IMR-90 (cell line): ENCODE data around the gene RAD23B. TPM values are rescaled to one million over a fixed set of nuclear protein-coding genes. Genes with fewer than 3 reads are reported as not detected.

Source experiments
- ATAC-seq: fragments of 200-7000 bp; cut with Tn5 transposase; 2 replicates; pipeline ENCODE4 v1.9.1; 2020; ENCODE audit warnings: low read depth, mild to moderate bottlenecking, moderate library complexity
- BruUV-seq: library from RNA; stranded (reverse); fragments of 400-500 nt; replicated peaks from 2 replicates; lab custom pipeline; 2021; lab: Mats Ljungman, UMichigan
- CTCF ChIA-PET: fragments of 300-600 bp; formaldehyde crosslinking; extraction: SDS; loops from one replicate; lab custom pipeline; 2021; ENCODE audit warnings: antibody characterized with exemption; lab: Yijun Ruan, JAX
- POLR2A ChIA-PET: fragments of 300-600 bp; sonication (Branson Sonifier 250); formaldehyde crosslinking; loops from one replicate; lab custom pipeline; 2022; ENCODE audit warnings: antibody characterized with exemption; ENCODE audit not compliant: unreplicated experiment; lab: Charles Lee
- DNase-seq: peaks from one replicate; pipeline ENCODE4 v3.0.0; 2013
- H2AFZ ChIP-seq: replicated peaks from 2 replicates; pipeline ENCODE3; 2013; ENCODE audit warnings: low read length, mild to moderate bottlenecking; ENCODE audit not compliant: poor library complexity
- H2AK5ac ChIP-seq: 2 replicates; pipeline ENCODE4 v1.6.1; 2013; ENCODE audit warnings: low read depth, low read length, inconsistent platforms
- H2AK9ac ChIP-seq: replicated peaks from 2 replicates; pipeline ENCODE3; 2013; ENCODE audit warnings: mild to moderate bottlenecking, low read depth, low read length, moderate library complexity; ENCODE audit not compliant: poor library complexity
- H2BK120ac ChIP-seq: 2 replicates; pipeline ENCODE4 v1.6.1; 2013; ENCODE audit warnings: low read depth, low read length, inconsistent platforms
- H2BK15ac ChIP-seq: 3 replicates; pipeline ENCODE4 v1.6.1; 2013; ENCODE audit warnings: low read depth, low read length, inconsistent platforms
- H2BK20ac ChIP-seq: 2 replicates; pipeline ENCODE4 v1.6.1; 2013; ENCODE audit warnings: low read depth, mild to moderate bottlenecking, inconsistent platforms, low read length, moderate library complexity
- H2BK5ac ChIP-seq: 2 replicates; pipeline ENCODE4 v1.6.1; 2013; ENCODE audit warnings: mild to moderate bottlenecking, low read depth, low read length, inconsistent platforms; ENCODE audit not compliant: poor library complexity, severe bottlenecking
- H3K14ac ChIP-seq: replicated peaks from 2 replicates; pipeline ENCODE4 v1.6.1; 2013; ENCODE audit warnings: low read depth, low read length, inconsistent platforms
- H3K18ac ChIP-seq: 2 replicates; pipeline ENCODE4 v1.6.1; 2013; ENCODE audit warnings: low read depth, low read length, control low read depth
- H3K23ac ChIP-seq: 2 replicates; pipeline ENCODE4 v1.6.1; 2013; ENCODE audit warnings: low read depth, low read length, inconsistent platforms
- H3K27ac ChIP-seq: 2 replicates; pipeline ENCODE4 v1.5.1; 2013; ENCODE audit warnings: mild to moderate bottlenecking, control low read depth, low read length; ENCODE audit not compliant: insufficient read depth
- H3K27me3 ChIP-seq: 2 replicates; pipeline ENCODE4 v1.6.1; 2013; ENCODE audit warnings: low read length; ENCODE audit not compliant: control insufficient read depth, insufficient read depth
- H3K36me3 ChIP-seq: 2 replicates; pipeline ENCODE4 v1.6.1; 2013; ENCODE audit warnings: low read length, mixed read lengths; ENCODE audit not compliant: control insufficient read depth, insufficient read depth
- H3K4ac ChIP-seq: 2 replicates; pipeline ENCODE4 v1.6.1; 2013; ENCODE audit warnings: low read depth, low read length, inconsistent platforms
- H3K4me1 ChIP-seq: 2 replicates; pipeline ENCODE4 v1.6.1; 2013; ENCODE audit warnings: low read length, mixed read lengths; ENCODE audit not compliant: control insufficient read depth, insufficient read depth
- H3K4me2 ChIP-seq: 2 replicates; pipeline ENCODE4 v1.6.1; 2013; ENCODE audit warnings: low read depth, mild to moderate bottlenecking, control low read depth, low read length, moderate library complexity
- H3K4me3 ChIP-seq: 2 replicates; pipeline ENCODE4 v1.5.1; 2013; ENCODE audit warnings: low read depth, mild to moderate bottlenecking, control low read depth, low read length, moderate library complexity; ENCODE audit not compliant: insufficient read depth
- H3K56ac ChIP-seq: 2 replicates; pipeline ENCODE4 v1.6.1; 2013; ENCODE audit warnings: low read length, inconsistent platforms; ENCODE audit not compliant: insufficient read depth; ENCODE audit errors: extremely low read depth
- H3K79me1 ChIP-seq, 2 experiments: 2 replicates each; pipeline ENCODE4 v1.6.1; 2013; ENCODE audit warnings: low read length in 2 of 2, inconsistent platforms in 1 of 2, low read depth in 1 of 2
- H3K9ac ChIP-seq: 2 replicates; pipeline ENCODE4 v1.6.1; 2013; ENCODE audit warnings: low read depth, low read length, control low read depth
- H3K9me1 ChIP-seq: 2 replicates; pipeline ENCODE4 v1.6.1; 2013; ENCODE audit warnings: low read length, inconsistent platforms; ENCODE audit not compliant: insufficient read depth
- H3K9me3 ChIP-seq: 2 replicates; pipeline ENCODE4 v1.6.1; 2013; ENCODE audit warnings: low read length; ENCODE audit not compliant: control insufficient read depth, insufficient read depth
- H4K20me1 ChIP-seq: 2 replicates; pipeline ENCODE4 v1.6.1; 2013; ENCODE audit warnings: low read length, inconsistent platforms; ENCODE audit not compliant: insufficient read depth
- H4K5ac ChIP-seq: 2 replicates; pipeline ENCODE4 v1.6.1; 2013; ENCODE audit warnings: mild to moderate bottlenecking, low read depth, low read length, control low read depth
- H4K8ac ChIP-seq, 2 experiments: 2 replicates each; pipeline ENCODE4 v1.6.1; 2013; ENCODE audit warnings: low read depth in 2 of 2, low read length in 2 of 2, control low read depth in 1 of 2, inconsistent platforms in 1 of 2
- H4K91ac ChIP-seq: 2 replicates; pipeline ENCODE4 v1.6.1; 2013; ENCODE audit warnings: low read depth, low read length, inconsistent platforms; ENCODE audit not compliant: insufficient read depth
- FOS ChIP-seq: fragments of 150-350 bp; IDR thresholded peaks from 2 replicates; pipeline ENCODE4 v1.6.1; 2016; ENCODE audit warnings: low read depth, low read length
- RAD21 ChIP-seq: IDR thresholded peaks from 2 replicates; pipeline ENCODE4 v1.6.1; 2012; ENCODE audit warnings: low read length, improper control_type of control experiment
- WGBS, 2 experiments: methylation state at CpG; one replicate each; pipeline versions ENCODE4 v1.1.5 to v1.1.7; 2013; ENCODE audit warnings: missing lambda C conversion rate in 2 of 2; ENCODE audit not compliant: insufficient read length in 1 of 2; ENCODE audit errors: extremely low coverage in 2 of 2; 5-methylcytosine and 5-hydroxymethylcytosine counted together
- dilution Hi-C: fragments of 300-500 bp; cut with HindIII; formaldehyde crosslinking; loops from one replicate; pipeline ENCODE4 v1.14.3; 2018; ENCODE audit warnings: low sequenced_read_pairs; ENCODE audit not compliant: unreplicated experiment
- in situ Hi-C: fragments of 300-500 bp; cut with MboI; formaldehyde crosslinking; loops from 3 replicates; pipeline ENCODE4 v1.14.3; 2019; ENCODE audit warnings: low sequenced_read_pairs, inconsistent platforms, mixed read lengths
- intact Hi-C: fragments of 100-400 bp; cut with micrococcal nuclease; formaldehyde crosslinking; loops from 2 replicates; pipeline ENCODE4 v1.10.0; 2022
- polyA plus RNA-seq, 3 experiments: library from polyadenylated mRNA; depleted of rRNA; stranded (reverse); fragments of >200 nt; gene quantifications; 2 replicates each; pipeline ENCODE4 v1.2.3, GENCODE V29; 2012; ENCODE audit warnings: low replicate concordance in 1 of 3
- total RNA-seq: library from RNA; depleted of rRNA; stranded (reverse); fragments of >200 nt; gene quantifications from 2 replicates; pipeline ENCODE4 v1.2.3, GENCODE V29; 2012

The RAD23B gene
- total and polyA plus RNA-seq, 2 of the 4 experiments (the other 2 are of a cell fraction): 126 to 148 TPM

- Histone ChIP-seq H3K23ac (no peak overlapping the region), H3K36me3 (no peaks in the 10 kb centered on the region), H4K91ac (no peak overlapping the region), H3K9ac (no peak overlapping the region), H2AFZ (no peak overlapping the region), H4K8ac (no peak overlapping the region), H4K5ac (no peak overlapping the region), H4K20me1 (no peaks in the 10 kb centered on the region), H2BK120ac (no peak overlapping the region), H2AK5ac (no peak overlapping the region), H2BK15ac (no peak overlapping the region), H3K4me1 (no peaks in the 10 kb centered on the region), H3K4ac (no peak overlapping the region), H3K4me3 (no peak overlapping the region), H2BK5ac (no peak overlapping the region), H2BK20ac (no peak overlapping the region), H3K9me1 (no peaks in the 10 kb centered on the region), H3K27ac (no peak overlapping the region), H3K9me3 (no peaks in the 10 kb centered on the region; the same call in 1 of the 2 replicates), H3K14ac (no peak overlapping the region), H2AK9ac (no peak overlapping the region), H3K79me1 (no peaks in the 10 kb centered on the region), H3K4me2 (no peak overlapping the region), H3K18ac (no peak overlapping the region), H3K56ac (no peak overlapping the region), H3K27me3 (peaks cover 6% of the 10 kb centered on the region)
- dilution Hi-C loops: no loop called here
- POLR2A ChIA-PET: interaction anchor here (0.5 kb wide), 1 partner anchor 35 kb away, joined by 4 read pairs; no protein-coding TSS in a partner anchor
- WGBS, 2 experiments: no CpG with 5 or more reads among the region's 3 CpGs
- BruUV-seq: no TSS peak
- DNase-seq (no peak), ATAC-seq (no peak)
- CTCF ChIA-PET: no interaction called here
- TF ChIP-seq RAD21 (no peak), FOS (no peak)
- intact Hi-C loops: no loop called here
- in situ Hi-C loops: no loop called here
Observed at GRCh38 chr9:107235765-107236442, 47.2 kb upstream of the RAD23B start.
